Astrocyte (in vitro differentiated cells and primary cell): ENCODE measurements around the gene HLF.

Source experiments
- EZH2 ChIP-seq: IDR thresholded peaks from 2 replicates; pipeline ENCODE4 v1.6.1; 2012; ENCODE audit warnings: mild to moderate bottlenecking, low read length, inconsistent platforms; ENCODE audit not compliant: insufficient read depth
- TF ChIP-seq, protein P1 (sequence below): IDR thresholded peaks from 2 replicates; pipeline ENCODE4 v1.5.1; 2011; ENCODE audit warnings: low read depth, mild to moderate bottlenecking, inconsistent platforms, low read length, moderate library complexity; ENCODE audit not compliant: insufficient read depth

- TF ChIP-seq, protein P1, sequence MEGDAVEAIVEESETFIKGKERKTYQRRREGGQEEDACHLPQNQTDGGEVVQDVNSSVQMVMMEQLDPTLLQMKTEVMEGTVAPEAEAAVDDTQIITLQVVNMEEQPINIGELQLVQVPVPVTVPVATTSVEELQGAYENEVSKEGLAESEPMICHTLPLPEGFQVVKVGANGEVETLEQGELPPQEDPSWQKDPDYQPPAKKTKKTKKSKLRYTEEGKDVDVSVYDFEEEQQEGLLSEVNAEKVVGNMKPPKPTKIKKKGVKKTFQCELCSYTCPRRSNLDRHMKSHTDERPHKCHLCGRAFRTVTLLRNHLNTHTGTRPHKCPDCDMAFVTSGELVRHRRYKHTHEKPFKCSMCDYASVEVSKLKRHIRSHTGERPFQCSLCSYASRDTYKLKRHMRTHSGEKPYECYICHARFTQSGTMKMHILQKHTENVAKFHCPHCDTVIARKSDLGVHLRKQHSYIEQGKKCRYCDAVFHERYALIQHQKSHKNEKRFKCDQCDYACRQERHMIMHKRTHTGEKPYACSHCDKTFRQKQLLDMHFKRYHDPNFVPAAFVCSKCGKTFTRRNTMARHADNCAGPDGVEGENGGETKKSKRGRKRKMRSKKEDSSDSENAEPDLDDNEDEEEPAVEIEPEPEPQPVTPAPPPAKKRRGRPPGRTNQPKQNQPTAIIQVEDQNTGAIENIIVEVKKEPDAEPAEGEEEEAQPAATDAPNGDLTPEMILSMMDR = no peak
- TF ChIP-seq EZH2 = no peak
These were observed 34.5 kb downstream of the HLF start for GRCh38 chr17:55299162-55299838.
